ENCODE results near the gene HINT3.

- TF ChIP-seq, protein P1, sequence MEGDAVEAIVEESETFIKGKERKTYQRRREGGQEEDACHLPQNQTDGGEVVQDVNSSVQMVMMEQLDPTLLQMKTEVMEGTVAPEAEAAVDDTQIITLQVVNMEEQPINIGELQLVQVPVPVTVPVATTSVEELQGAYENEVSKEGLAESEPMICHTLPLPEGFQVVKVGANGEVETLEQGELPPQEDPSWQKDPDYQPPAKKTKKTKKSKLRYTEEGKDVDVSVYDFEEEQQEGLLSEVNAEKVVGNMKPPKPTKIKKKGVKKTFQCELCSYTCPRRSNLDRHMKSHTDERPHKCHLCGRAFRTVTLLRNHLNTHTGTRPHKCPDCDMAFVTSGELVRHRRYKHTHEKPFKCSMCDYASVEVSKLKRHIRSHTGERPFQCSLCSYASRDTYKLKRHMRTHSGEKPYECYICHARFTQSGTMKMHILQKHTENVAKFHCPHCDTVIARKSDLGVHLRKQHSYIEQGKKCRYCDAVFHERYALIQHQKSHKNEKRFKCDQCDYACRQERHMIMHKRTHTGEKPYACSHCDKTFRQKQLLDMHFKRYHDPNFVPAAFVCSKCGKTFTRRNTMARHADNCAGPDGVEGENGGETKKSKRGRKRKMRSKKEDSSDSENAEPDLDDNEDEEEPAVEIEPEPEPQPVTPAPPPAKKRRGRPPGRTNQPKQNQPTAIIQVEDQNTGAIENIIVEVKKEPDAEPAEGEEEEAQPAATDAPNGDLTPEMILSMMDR (IDR thresholded peaks at IDR 0.05; ENCODE audit: extremely low read depth in 1 of 2, insufficient read depth in 1 of 2, low read depth in 1 of 2, low read length in 2 of 2): no peak
- TF ChIP-seq MAX (IDR thresholded peaks at IDR 0.05; ENCODE audit: insufficient read depth, insufficient read length): no peak
- no peak for TF ChIP-seq EZH2 (IDR thresholded peaks at IDR 0.05; ENCODE audit: borderline replicate concordance, low read depth, low read length, severe bottlenecking)
Measured at GRCh38 chr6:125951323-125951722, 5.2 kb upstream of the HINT3 start.

All from endothelial cell of umbilical vein (primary cell).